ENCODE measurements around the gene TAL1. TPM values are rescaled to one million over a fixed set of nuclear protein-coding genes. Genes with fewer than 3 reads are reported as not detected.

TAL1 gene
- total and polyA plus RNA-seq, 3 donors from 2014 or later = 1.7 to 3.5 (median 2.3) TPM

DNA sequence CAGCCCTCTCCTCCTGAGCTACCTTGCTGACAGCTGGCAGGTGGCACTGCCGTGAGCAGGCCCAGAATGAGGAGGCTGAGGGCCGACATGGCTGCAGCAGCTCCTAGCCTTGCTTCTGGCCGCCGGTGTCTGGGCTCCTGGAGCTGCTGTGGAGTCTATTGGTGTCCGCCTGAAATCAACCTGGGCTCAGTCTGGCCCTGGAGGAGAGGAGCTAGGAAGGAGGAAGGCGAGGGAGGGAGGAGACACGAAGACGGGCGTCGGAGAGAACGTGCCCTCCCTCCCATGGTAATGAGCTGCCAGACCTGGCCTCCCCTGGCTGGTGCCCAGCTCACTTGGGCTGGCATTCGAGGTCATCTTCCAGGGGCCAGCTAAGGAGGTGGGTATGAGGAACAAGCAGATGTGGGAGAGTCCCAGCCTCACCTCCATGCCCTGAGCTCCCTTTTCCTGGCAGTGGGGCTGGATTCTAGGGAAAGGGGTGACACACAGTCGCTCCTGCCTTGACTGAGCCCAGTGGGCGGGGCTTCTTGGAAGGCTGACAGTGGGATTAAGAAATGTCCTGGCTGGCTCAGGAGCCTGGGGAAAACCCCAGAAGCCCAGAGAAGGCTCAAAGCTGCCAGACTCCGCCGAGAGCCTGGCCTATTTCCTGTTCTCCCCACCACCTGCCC is 42.0 kb downstream of the TAL1 start, which contains the start of gene PDZK1IP1:
Gene PDZK1IP1, minus strand, starts transcription at position 193 of the 665 bp plus-strand sequence. Its CDS starts 104 bp downstream, at position 89.
- WGBS, 2 donors = 60 to 62% methylated on average over 10 to 16 of the region's 16 CpGs
- DNase-seq = peak; percentile 68
- Histone ChIP-seq H3K4me1 (no peaks in the 10 kb centered on the region), H3K27ac (no peak within 1 kb of the TSS), H3K27me3 (no peaks in the 10 kb centered on the region), H3K36me3 (ENCODE audit: low read depth, missing control alignments) (no peaks in the 10 kb centered on the region), H3K9me3 (no peaks in the 10 kb centered on the region), H3K4me3 (no peak within 1 kb of the TSS)
- TF ChIP-seq POLR2A (IDR thresholded peaks at IDR 0.05) = no peak
- TF ChIP-seq, protein P1, sequence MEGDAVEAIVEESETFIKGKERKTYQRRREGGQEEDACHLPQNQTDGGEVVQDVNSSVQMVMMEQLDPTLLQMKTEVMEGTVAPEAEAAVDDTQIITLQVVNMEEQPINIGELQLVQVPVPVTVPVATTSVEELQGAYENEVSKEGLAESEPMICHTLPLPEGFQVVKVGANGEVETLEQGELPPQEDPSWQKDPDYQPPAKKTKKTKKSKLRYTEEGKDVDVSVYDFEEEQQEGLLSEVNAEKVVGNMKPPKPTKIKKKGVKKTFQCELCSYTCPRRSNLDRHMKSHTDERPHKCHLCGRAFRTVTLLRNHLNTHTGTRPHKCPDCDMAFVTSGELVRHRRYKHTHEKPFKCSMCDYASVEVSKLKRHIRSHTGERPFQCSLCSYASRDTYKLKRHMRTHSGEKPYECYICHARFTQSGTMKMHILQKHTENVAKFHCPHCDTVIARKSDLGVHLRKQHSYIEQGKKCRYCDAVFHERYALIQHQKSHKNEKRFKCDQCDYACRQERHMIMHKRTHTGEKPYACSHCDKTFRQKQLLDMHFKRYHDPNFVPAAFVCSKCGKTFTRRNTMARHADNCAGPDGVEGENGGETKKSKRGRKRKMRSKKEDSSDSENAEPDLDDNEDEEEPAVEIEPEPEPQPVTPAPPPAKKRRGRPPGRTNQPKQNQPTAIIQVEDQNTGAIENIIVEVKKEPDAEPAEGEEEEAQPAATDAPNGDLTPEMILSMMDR (IDR thresholded peaks at IDR 0.05) = no peak
- intact Hi-C loops (cut with DNase I; ENCODE audit: low total_unique reads) = loop anchor here (10.0 kb wide), 1 partner anchor 225 kb away; the partner anchor contains the start of gene FOXE3

DNA sequence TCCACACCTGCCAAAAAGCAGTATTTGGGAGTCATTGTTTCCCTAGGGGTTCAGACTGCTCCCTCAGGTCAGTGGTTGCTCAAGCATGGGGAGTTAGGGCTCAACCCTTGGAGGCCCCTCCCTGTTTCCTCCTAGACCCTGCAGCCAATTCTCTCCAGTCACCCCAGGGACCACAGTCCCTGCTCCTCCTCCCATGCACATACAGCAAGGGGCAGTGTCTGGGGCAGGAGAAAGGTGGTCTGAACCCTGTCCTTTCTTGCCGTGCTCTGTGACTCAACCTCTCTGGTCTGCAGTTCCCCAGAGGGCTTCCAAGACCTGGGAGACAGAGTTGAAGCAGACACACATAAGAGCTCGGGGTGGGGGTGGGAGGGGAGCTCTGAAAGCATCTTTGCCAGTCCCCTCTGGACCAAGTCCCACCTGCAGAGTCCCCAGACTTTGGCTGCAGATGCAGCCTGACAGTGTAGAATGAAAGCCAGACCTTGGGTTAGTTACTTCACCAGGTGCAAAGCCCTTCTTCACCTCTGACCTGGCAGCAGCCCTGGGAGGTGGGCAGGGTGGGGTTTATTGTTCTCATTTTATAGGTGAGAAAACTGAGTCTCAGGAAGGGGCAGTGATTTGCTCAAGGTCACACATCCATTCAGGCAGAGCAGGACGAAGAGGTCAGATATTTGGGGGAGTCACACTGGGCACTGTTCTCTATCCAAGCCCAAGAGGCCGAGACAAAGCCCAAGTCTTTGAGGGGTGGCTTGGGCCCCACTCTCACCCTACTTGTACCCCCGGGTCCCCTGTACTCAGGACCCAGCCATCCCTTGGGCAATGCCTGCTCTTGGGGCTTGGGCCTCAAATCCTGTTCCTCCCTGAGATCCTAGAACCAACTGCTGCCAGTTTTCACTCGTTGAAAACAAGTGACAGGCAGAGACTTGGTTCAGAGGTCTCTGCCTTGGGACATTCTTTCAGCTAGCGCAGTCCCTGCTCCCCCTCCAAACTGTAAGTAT is 42.9 kb downstream of the TAL1 start:
- H3K36me3 ChIP-seq (ENCODE audit: low read depth, missing control alignments) = no peaks in the 10 kb centered on the region
- DNase-seq = no peak

GRCh38 chr1:47187926-47188250 is 44.1 kb downstream of the TAL1 start:
- no peaks in the 10 kb centered on the region for H3K36me3 ChIP-seq (ENCODE audit: low read depth, missing control alignments)
- H3K27me3 ChIP-seq = no peaks in the 10 kb centered on the region
- 85 to 94% methylated on average over 2 of the region's 2 CpGs for WGBS, 2 donors
- H3K27ac ChIP-seq = no peak overlapping the region
- H3K9me3 ChIP-seq = no peaks in the 10 kb centered on the region
- no peak for DNase-seq
- no peaks in the 10 kb centered on the region for H3K4me1 ChIP-seq
- no peak overlapping the region for H3K4me3 ChIP-seq
- no peak for TF ChIP-seq POLR2A (IDR thresholded peaks at IDR 0.05)
- TF ChIP-seq, protein P1 (IDR thresholded peaks at IDR 0.05) = no peak
- intact Hi-C loops (cut with DNase I; ENCODE audit: low total_unique reads) = loop anchor here (10.0 kb wide), 1 partner anchor 227 kb away; the partner anchor contains the start of gene FOXE3

More for the DNA sequence above, 42.9 kb downstream of the TAL1 start:
- H3K4me1 ChIP-seq = no peaks in the 10 kb centered on the region
- H3K9me3 ChIP-seq = no peaks in the 10 kb centered on the region
- no peak overlapping the region for H3K27ac ChIP-seq
- no peaks in the 10 kb centered on the region for H3K27me3 ChIP-seq
- no peak overlapping the region for H3K4me3 ChIP-seq
- TF ChIP-seq, protein P1 (IDR thresholded peaks at IDR 0.05) = no peak
- no peak for TF ChIP-seq POLR2A (IDR thresholded peaks at IDR 0.05)
- 81 to 91% methylated on average over 6 to 7 of the region's 7 CpGs for WGBS, 2 donors
- intact Hi-C loops (cut with DNase I; ENCODE audit: low total_unique reads) = loop anchor here (10.0 kb wide), 1 partner anchor 226 kb away; the partner anchor contains the start of gene FOXE3

GRCh38 chr1:47187231-47187925 is 44.6 kb downstream of the TAL1 start:
- no peak for TF ChIP-seq POLR2A (IDR thresholded peaks at IDR 0.05)
- TF ChIP-seq, protein P1 (IDR thresholded peaks at IDR 0.05) = no peak
- DNase-seq = no peak

More at GRCh38 chr1:47187231-47187925, 44.6 kb downstream of the TAL1 start:
- Histone ChIP-seq H3K27ac (no peak overlapping the region), H3K4me1 (no peaks in the 10 kb centered on the region), H3K36me3 (ENCODE audit: low read depth, missing control alignments) (no peaks in the 10 kb centered on the region), H3K4me3 (no peak overlapping the region), H3K9me3 (no peaks in the 10 kb centered on the region), H3K27me3 (no peaks in the 10 kb centered on the region)
- WGBS, 2 donors = 90 to 91% methylated on average over 4 to 12 of the region's 12 CpGs
- intact Hi-C loops (cut with DNase I; ENCODE audit: low total_unique reads) = loop anchor here (10.0 kb wide), 1 partner anchor 227 kb away; the partner anchor contains the start of gene FOXE3
